DND-41 (cell line): ENCODE data around the gene EPN2.

Experiments used
- ATAC-seq: fragments of 200-7000 bp; cut with Tn5 transposase; 3 replicates; pipeline ENCODE4 v1.9.1; 2021; ENCODE audit warnings: low read depth; ENCODE audit not compliant: insufficient read depth
- DNase-seq: peaks from one replicate; pipeline ENCODE4 v3.0.0-alpha.2; 2020
- H2AFZ ChIP-seq: 2 replicates; pipeline ENCODE4 v1.6.0; 2012; ENCODE audit warnings: low read depth, low read length
- H3K27ac ChIP-seq: 2 replicates; pipeline ENCODE4 v1.5.1; 2012; ENCODE audit warnings: low read length, inconsistent platforms
- H3K27me3 ChIP-seq: fragments of 200-600 bp; sonication (generic); 2 replicates; pipeline ENCODE4 v1.6.0; 2012; ENCODE audit warnings: low read length, mild to moderate bottlenecking, inconsistent platforms; ENCODE audit not compliant: insufficient read depth, poor library complexity
- H3K36me3 ChIP-seq: 2 replicates; pipeline ENCODE4 v1.5.1; 2012; ENCODE audit warnings: low read length, inconsistent platforms; ENCODE audit not compliant: insufficient read depth
- H3K4me1 ChIP-seq: 2 replicates; pipeline ENCODE4 v1.5.1; 2012; ENCODE audit warnings: mild to moderate bottlenecking, low read length; ENCODE audit not compliant: insufficient read depth
- H3K4me2 ChIP-seq: 2 replicates; pipeline ENCODE4 v1.6.0; 2012; ENCODE audit warnings: mild to moderate bottlenecking, moderate library complexity, low read length, inconsistent platforms; ENCODE audit not compliant: insufficient read depth
- H3K4me3 ChIP-seq, 2 experiments: fragments of 200-600 bp in 1 of 2; shearing (Covaris generic) in 1 of 2; 2 replicates each; pipeline ENCODE4 v1.5.1; 2012 to 2016; ENCODE audit warnings: inconsistent platforms in 2 of 2, low read length in 2 of 2, mild to moderate bottlenecking in 2 of 2, low read depth in 1 of 2, moderate library complexity in 1 of 2
- H3K79me2 ChIP-seq: 2 replicates; pipeline ENCODE4 v1.6.0; 2012; ENCODE audit warnings: low read length, inconsistent platforms; ENCODE audit not compliant: insufficient read depth
- H3K9ac ChIP-seq: 2 replicates; pipeline ENCODE4 v1.6.0; 2012; ENCODE audit warnings: low read depth, mild to moderate bottlenecking, inconsistent platforms, low read length, moderate library complexity
- H3K9me3 ChIP-seq: 2 replicates; pipeline ENCODE4 v1.5.1; 2012; ENCODE audit warnings: low read length, moderate library complexity, mild to moderate bottlenecking, inconsistent platforms; ENCODE audit not compliant: insufficient read depth, severe bottlenecking
- H4K20me1 ChIP-seq: 2 replicates; pipeline ENCODE4 v1.6.0; 2012; ENCODE audit warnings: low read length; ENCODE audit not compliant: insufficient read depth
- CTCF ChIP-seq: IDR thresholded peaks from 2 replicates; pipeline ENCODE4 v1.5.1; 2012; ENCODE audit warnings: borderline replicate concordance, low read length, moderate library complexity, mild to moderate bottlenecking; ENCODE audit not compliant: poor library complexity, severe bottlenecking; ENCODE audit errors: extremely low read depth
- EZH2 ChIP-seq: IDR thresholded peaks from 3 replicates; pipeline ENCODE4 v1.6.1; 2012; ENCODE audit warnings: borderline replicate concordance, low read depth, mild to moderate bottlenecking, moderate library complexity, low read length, inconsistent platforms; ENCODE audit not compliant: severe bottlenecking

Gene EPN2

DNA sequence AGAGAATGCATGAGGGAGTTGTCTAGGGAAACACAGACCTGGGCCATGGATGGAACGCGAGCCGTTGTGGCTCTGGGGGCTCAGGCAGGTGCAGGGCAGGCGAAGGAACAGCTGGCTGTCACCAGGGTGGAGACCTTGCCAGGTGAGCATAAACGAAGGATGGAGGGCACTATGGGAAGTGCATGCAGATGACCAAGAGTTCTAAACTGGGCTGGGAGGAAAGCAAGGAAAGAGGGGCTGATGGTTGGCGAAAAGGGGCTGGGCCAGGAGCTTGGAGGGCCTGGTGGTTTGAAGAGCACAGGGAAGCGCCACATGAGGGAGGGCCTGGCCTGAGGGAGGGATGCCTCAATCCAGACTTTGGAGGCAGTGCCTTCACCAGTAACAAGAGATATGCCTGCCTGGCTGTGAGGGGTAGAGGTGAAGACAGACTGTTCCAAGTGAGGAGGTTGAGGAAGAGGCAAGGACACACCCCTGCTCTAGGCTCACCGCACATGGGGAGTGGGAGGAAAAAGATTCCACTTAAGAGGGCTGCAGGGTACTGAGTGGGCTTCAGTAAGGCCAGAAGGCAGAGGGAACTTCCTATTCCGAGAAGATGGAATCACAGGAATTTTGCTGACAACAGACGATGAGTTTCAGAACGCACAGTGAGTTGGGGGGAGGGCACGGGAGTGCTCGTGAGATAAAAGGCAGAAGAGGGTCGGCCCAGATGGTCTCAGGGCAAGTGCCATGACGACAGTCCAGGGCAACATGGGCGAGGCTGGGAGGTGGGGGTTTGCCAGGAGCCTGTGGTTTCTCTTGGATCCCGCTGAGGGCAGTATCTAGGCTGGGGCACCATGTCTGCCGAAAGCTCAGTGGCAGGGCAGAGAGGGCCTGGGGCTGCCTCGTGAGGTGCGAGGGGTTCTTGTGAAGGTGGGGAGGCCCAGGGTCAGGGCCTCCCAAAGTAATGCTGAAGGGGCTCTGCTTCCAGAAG lies 104.8 kb downstream of the EPN2 start:
- H3K36me3 ChIP-seq, result no peaks in the 10 kb centered on the region
- no peaks in the 10 kb centered on the region for H3K4me1 ChIP-seq
- H3K27me3 ChIP-seq, result peaks cover 6% of the 10 kb centered on the region
- peaks cover 42% of the 10 kb centered on the region for H4K20me1 ChIP-seq
- TF ChIP-seq EZH2 (no peak), CTCF (no peak)
- no peak overlapping the region for H3K27ac ChIP-seq
- H3K4me3 ChIP-seq, result no peak overlapping the region
- H2AFZ ChIP-seq, result no peak overlapping the region
- ATAC-seq, result 0 out of 3 replicates have a peak, but pooled peaks have one; percentile 7
- no peaks in the 10 kb centered on the region for H3K79me2 ChIP-seq
- DNase-seq, result no peak
- no peak overlapping the region for H3K4me2 ChIP-seq
- H3K9ac ChIP-seq, result no peak overlapping the region
- no peaks in the 10 kb centered on the region for H3K9me3 ChIP-seq

- ATAC-seq (no peak), DNase-seq (no peak)
- H2AFZ ChIP-seq, result no peak overlapping the region
Observed at GRCh38 chr17:19342611-19343255, 105.6 kb downstream of the EPN2 start.

DNA sequence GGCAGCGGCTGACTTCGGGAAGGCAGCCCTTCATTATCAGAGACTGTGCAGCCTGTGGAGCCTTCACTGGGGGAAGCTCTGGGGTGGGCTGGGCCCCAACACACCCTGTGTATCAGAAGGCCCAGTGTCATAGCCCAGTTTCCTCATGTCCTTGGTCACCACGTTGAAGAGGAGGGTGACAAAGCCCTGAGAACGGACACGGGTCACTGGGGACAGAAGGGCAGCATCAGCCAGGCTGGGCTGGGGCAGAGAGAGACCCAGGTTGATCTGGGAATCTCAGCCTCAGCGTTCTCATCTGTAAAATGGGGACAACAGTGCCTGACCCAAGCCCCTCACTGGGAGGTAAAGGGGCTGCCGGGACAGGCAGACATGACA lies 106.1 kb downstream of the EPN2 start:
- Histone ChIP-seq H3K36me3 (no peaks in the 10 kb centered on the region), H3K79me2 (no peaks in the 10 kb centered on the region), H3K4me1 (no peaks in the 10 kb centered on the region), H4K20me1 (peaks cover 37% of the 10 kb centered on the region), H3K4me3 (no peak overlapping the region), H3K4me2 (no peak overlapping the region), H3K27me3 (no peaks in the 10 kb centered on the region), H3K9ac (no peak overlapping the region), H2AFZ (no peak overlapping the region), H3K27ac (no peak overlapping the region), H3K9me3 (no peaks in the 10 kb centered on the region)
- TF ChIP-seq EZH2, result no peak
- TF ChIP-seq CTCF, result no peak
- ATAC-seq (no peak), DNase-seq (no peak)

More at GRCh38 chr17:19342611-19343255, 105.6 kb downstream of the EPN2 start:
- H3K9me3 ChIP-seq, result no peaks in the 10 kb centered on the region
- H3K27me3 ChIP-seq, result no peaks in the 10 kb centered on the region
- no peak overlapping the region for H3K4me3 ChIP-seq
- TF ChIP-seq CTCF (no peak), EZH2 (no peak)
- peaks cover 40% of the 10 kb centered on the region for H4K20me1 ChIP-seq
- no peak overlapping the region for H3K4me2 ChIP-seq
- H3K9ac ChIP-seq, result no peak overlapping the region
- no peaks in the 10 kb centered on the region for H3K79me2 ChIP-seq
- no peaks in the 10 kb centered on the region for H3K4me1 ChIP-seq
- no peaks in the 10 kb centered on the region for H3K36me3 ChIP-seq
- H3K27ac ChIP-seq, result no peak overlapping the region
